Muscle of leg (tissue), 9 donors: ENCODE measurements around the gene METTL4. TPM values are rescaled to one million over a fixed set of nuclear protein-coding genes. Genes with fewer than 3 reads are reported as not detected.

ENCODE experiments used
- polyA plus RNA-seq, 8 donors: library from polyadenylated mRNA; unstranded; fragments of 120-200 nt; gene quantifications; one replicate each; pipeline versions ENCODE4 v1.2.1 to v1.2.3, GENCODE V29; 2013; ENCODE audit warnings: inconsistent platforms in 1 of 8, low replicate concordance in 1 of 8; ENCODE audit not compliant: insufficient read length in 8 of 8, insufficient read depth in 1 of 8
- total RNA-seq: library from RNA; stranded (reverse); fragments of 120-200 nt; gene quantifications from one replicate; pipeline ENCODE4 v1.2.4, GENCODE V29; 2013

Gene METTL4
- total and polyA plus RNA-seq, 9 donors: 7.4 to 14.2 (median 10.6) TPM

Other genes with a start within 250 kb of the METTL4 start
- 12.5 TPM for gene NDC80, start 52 bp upstream of the METTL4 start, total RNA-seq
- 10 to 100 TPM; 10.6 to 17.8 (median 14.8) TPM for gene NDC80, start 52 bp upstream of the METTL4 start, polyA plus RNA-seq
- gene SMCHD1, start 84.2 kb upstream of the METTL4 start, total RNA-seq: 59.0 TPM
- gene SMCHD1, start 84.2 kb upstream of the METTL4 start, polyA plus RNA-seq: 10 to 100 TPM; 25.3 to 48.6 (median 36.6) TPM